GM18858 (cell line): ENCODE measurements around the gene TOP2A.
A peak's percentile ranks its signal among the peaks of the same experiment; 100 is the strongest.

Source experiments
- ATAC-seq: cut with Tn5 transposase; IDR thresholded peaks from one replicate; pipeline ENCODE4 v1.9.1; 2021; ENCODE audit not compliant: unreplicated experiment

TOP2A gene

GRCh38 chr17:40417609-40418427, at the start of gene TOP2A:
TSS of gene TOP2A (minus strand) at chr17:40417896. CDS start at chr17:40417791, 105 bp downstream.
- ATAC-seq = peak; percentile 90

GRCh38 chr17:40467281-40467867, 49.7 kb upstream of the TOP2A start:
- ATAC-seq = no peak

GRCh38 chr17:40466298-40466971, 48.7 kb upstream of the TOP2A start:
- ATAC-seq = no peak

GRCh38 chr17:40464392-40464855, 46.7 kb upstream of the TOP2A start:
- no peak for ATAC-seq

GRCh38 chr17:40463122-40463550, 45.4 kb upstream of the TOP2A start:
- no peak for ATAC-seq

- ATAC-seq = no peak
Measured at GRCh38 chr17:40462343-40463121, 44.8 kb upstream of the TOP2A start.

GRCh38 chr17:40461732-40462342, 44.1 kb upstream of the TOP2A start:
- ATAC-seq = no peak

GRCh38 chr17:40460968-40461731, 43.5 kb upstream of the TOP2A start:
- no peak for ATAC-seq

- ATAC-seq = no peak
Measured at GRCh38 chr17:40460604-40460967, 42.9 kb upstream of the TOP2A start.

GRCh38 chr17:40459636-40460603, 42.2 kb upstream of the TOP2A start:
- no peak for ATAC-seq

- ATAC-seq = no peak
Measured at GRCh38 chr17:40458851-40459482, 41.3 kb upstream of the TOP2A start.

GRCh38 chr17:40457964-40458791, 40.5 kb upstream of the TOP2A start:
- ATAC-seq = no peak

GRCh38 chr17:40457369-40457768, 39.7 kb upstream of the TOP2A start:
- ATAC-seq = no peak

- ATAC-seq = no peak
Measured at GRCh38 chr17:40456396-40456951, 38.8 kb upstream of the TOP2A start.

GRCh38 chr17:40454613-40454995, 36.9 kb upstream of the TOP2A start:
- no peak for ATAC-seq

GRCh38 chr17:40453881-40454612, 36.4 kb upstream of the TOP2A start:
- no peak for ATAC-seq
